GM21515 (cell line): ENCODE results near the gene BAAT.
"Not testable (repeated sequence)": the region's sequence is repeated elsewhere in the genome, so short reads cannot be mapped to it uniquely, and the experiment has no call there.

Experiments
- ATAC-seq: cut with Tn5 transposase; IDR thresholded peaks from one replicate; pipeline ENCODE4 v1.9.1; 2021; ENCODE audit not compliant: unreplicated experiment

The BAAT gene

GRCh38 chr9:101365181-101365580 lies 19.6 kb downstream of the BAAT start:
- ATAC-seq, result no peak

DNA sequence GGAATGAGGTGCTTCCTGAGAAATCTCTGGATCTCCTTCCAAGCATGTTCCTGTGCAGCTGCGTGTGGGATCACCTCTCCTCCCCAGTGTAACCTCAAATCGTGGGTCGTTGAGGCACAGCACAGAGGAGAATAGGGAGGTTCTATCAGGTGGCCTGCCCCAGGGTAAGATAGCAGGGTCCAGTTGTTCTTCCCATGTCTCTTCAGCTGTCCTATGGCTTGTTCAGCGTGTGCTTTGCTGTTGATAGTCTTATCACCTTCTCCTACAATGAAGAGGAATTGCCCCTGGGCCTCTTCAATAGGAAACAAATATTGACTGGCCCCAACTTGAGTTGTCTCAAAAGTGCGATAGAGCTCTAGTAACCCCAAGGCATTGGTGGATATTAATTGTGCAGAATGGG lies 22.4 kb downstream of the BAAT start:
- no peak for ATAC-seq

GRCh38 chr9:101360647-101361046 lies 24.2 kb downstream of the BAAT start:
- ATAC-seq, result no peak

DNA sequence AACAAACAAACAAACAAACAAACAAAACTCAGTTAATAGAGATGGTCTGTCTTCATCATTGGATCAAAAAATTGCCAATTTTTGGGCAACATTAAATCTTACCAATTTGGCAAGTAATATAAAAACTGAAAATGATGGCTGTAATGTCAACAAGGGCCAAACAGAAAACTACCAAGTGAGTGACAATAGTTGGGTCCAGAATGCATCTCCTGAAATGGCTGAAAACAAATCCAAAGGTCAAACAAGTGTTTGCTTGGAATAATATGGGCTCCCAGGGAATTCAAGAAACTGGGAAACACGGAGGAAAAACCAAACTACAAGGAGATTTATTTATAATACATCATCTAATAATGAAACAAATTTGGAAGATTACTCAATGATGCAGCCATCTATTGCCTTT lies 25.1 kb downstream of the BAAT start:
- no peak for ATAC-seq

DNA sequence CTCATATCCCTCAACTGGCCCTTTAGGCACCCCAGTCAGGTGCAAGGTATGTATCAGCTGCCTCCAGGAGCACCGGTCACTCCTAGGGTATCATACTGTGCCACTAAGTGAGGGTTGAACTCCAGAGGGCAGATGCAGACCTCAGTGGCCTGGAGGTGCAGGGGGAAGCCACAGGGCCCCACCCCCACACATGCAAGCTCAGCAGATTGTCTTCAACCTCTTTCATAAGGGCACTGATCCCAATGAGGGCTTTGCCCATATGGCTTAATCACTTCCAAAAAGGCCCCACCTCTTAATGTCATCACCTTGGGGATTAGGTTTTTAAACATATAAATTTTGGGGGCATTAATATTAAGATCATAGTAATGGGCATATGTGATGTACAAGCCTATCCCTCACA lies 28.2 kb downstream of the BAAT start:
- no peak for ATAC-seq

GRCh38 chr9:101354765-101355708 lies 29.8 kb downstream of the BAAT start:
- no peak for ATAC-seq

GRCh38 chr9:101354143-101354764 lies 30.6 kb downstream of the BAAT start:
- ATAC-seq, result no peak

DNA sequence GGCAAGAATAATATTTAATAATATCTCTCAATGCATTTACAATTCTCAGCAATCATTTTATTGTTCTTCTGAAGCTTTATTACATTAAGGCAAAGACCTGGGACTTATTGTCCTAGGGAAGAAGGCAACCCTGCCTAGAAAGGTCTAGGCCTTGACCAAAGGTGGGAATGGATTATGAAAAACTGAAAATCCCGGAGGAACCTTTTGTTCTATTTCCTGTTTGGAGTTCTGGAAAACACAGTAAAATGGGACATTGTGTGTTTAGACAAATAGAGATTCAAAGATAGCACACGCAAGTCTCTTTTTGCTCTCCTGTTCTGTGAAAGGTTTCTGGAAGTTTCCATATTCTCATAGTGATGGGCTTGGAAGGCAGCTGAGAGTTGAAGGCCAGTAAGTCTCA lies 31.1 kb downstream of the BAAT start:
- ATAC-seq, result no peak

- no peak for ATAC-seq
Measured at GRCh38 chr9:101352892-101353463, 31.8 kb downstream of the BAAT start.

GRCh38 chr9:101350285-101350684 lies 34.5 kb downstream of the BAAT start:
- ATAC-seq, result no peak

DNA sequence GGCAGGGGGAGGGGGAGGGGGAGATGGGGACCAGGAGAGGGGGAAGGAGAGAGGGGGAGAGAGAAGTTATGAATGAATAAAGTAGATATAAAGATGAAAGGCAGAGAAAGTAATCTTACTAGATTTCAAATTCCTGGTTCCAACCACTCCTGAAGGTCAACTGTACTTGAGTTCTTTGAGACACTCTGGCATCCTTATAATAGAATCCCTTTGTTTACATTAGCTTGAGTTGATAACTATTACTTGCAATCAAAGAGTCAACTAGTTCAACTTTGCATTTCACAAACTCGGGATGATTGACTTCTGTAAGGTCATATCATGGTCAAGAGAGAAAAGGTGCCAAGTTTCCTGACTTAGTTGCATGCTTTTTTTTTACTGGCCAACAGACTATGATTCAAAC lies 42.2 kb downstream of the BAAT start:
- ATAC-seq, result no peak

GRCh38 chr9:101341958-101342357 lies 42.8 kb downstream of the BAAT start:
- no peak for ATAC-seq

DNA sequence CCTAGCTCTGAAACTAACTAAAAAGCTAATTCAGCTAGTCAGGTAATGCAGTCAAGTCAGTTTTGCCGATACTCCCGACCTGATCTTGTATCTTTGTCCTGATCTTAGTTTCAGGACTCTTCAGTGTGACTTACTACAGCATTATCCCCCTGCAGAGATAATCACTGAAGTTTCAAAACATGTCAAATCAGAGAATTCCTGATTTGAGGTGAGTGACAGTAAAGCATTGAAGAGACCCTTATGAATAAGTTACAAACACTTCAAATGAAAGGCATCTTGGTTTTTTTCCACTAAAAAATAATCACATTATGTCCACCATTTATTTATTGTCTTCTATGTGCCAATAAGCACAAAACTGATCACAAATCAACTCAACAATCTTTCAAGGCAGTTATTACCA lies 47.6 kb downstream of the BAAT start:
- no peak for ATAC-seq

DNA sequence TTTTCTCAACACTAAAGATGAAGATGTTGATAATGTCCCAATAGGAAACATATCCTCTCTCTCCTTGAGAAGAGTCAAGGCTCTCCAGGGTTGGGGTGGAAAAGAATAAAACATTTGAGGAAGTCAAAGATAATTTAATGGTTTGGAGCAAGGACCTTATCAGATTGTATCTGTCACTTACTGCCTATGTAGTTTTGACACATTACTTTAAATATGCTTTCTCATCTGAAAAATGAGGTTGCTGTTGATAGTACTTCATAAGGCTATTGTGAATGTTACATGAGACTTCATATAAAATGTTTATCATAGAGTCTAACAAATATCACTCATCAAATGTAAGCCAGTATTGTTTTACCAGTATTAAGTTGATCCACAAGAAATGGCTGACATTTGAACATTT lies 48.7 kb downstream of the BAAT start:
- no peak for ATAC-seq

- no peak for ATAC-seq
Measured at GRCh38 chr9:101333926-101334702, 50.7 kb downstream of the BAAT start.

- no peak for ATAC-seq
Measured at GRCh38 chr9:101333490-101333889, 51.3 kb downstream of the BAAT start.

- ATAC-seq, result no peak
Measured at GRCh38 chr9:101332362-101332761, 52.4 kb downstream of the BAAT start.

DNA sequence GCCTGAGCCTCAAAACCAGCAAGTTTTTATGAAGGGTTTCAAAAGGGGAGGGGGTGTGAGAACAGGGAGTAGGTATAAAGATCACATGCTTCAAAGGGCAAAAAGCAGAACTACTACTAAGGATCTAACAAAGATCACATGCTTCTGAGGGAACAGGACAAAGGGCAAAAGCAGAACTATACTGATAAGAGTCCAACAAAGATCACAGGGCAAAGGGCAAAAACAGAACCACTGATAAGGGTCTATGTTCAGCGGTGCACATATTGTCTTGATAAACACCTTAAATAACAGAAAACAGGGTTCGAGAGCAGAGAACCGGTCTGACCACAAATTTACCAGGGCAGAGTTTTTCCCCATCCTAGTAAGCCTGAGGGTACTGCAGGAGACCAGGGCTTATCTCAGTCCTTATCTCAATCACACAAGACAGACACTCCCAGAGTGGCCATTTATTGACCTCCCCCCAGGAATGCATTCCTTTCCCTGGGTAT lies 57.3 kb downstream of the BAAT start:
- not testable (repeated sequence) for ATAC-seq

DNA sequence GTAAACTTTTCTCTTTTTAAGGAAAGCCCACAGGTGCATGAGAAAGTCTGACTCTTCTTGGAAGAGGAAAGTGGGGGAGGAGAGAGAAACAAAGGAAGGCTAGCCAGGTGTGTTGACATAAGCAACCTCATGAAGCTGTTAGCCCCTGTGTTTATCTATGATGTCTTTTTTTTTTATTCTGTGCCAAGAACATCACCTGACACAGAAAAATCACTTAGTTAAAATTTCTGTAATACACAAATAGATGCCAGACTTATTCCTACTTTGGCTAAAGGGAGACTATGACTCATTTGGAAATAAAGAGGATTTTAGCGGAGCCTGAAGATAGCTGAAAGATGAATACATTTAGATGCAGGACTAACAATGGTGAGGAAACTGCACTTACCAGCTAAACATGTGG lies 58.3 kb downstream of the BAAT start:
- no peak for ATAC-seq

GRCh38 chr9:101326035-101326434 lies 58.8 kb downstream of the BAAT start:
- no peak for ATAC-seq

- ATAC-seq, result no peak
Measured at GRCh38 chr9:101325053-101325452, 59.8 kb downstream of the BAAT start.
